ENCODE results near the gene HBA2. TPM values are rescaled to one million over a fixed set of nuclear protein-coding genes. Genes with fewer than 3 reads are reported as not detected.
"Not testable (repeated sequence)": the region's sequence is repeated elsewhere in the genome, so short reads cannot be mapped to it uniquely, and the experiment has no call there.

HBA2 gene
- total and polyA plus RNA-seq, 8 donors, result 1.1 to 39.5 (median 4.3) TPM

DNA sequence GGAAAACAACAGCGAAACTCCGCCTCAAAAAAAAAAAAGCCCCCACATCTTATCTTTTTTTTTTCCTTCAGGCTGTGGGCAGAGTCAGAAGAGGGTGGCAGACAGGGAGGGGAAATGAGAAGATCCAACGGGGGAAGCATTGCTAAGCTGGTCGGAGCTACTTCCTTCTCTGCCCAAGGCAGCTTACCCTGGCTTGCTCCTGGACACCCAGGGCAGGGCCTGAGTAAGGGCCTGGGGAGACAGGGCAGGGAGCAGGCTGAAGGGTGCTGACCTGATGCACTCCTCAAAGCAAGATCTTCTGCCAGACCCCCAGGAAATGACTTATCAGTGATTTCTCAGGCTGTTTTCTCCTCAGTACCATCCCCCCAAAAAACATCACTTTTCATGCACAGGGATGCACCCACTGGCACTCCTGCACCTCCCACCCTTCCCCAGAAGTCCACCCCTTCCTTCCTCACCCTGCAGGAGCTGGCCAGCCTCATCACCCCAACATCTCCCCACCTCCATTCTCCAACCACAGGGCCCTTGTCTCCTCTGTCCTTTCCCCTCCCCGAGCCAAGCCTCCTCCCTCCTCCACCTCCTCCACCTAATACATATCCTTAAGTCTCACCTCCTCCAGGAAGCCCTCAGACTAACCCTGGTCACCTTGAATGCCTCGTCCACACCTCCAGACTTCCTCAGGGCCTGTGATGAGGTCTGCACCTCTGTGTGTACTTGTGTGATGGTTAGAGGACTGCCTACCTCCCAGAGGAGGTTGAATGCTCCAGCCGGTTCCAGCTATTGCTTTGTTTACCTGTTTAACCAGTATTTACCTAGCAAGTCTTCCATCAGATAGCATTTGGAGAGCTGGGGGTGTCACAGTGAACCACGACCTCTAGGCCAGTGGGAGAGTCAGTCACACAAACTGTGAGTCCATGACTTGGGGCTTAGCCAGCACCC is 2.6 kb downstream of the HBA2 start:
- no peak for ATAC-seq
- no peaks in the 10 kb centered on the region for H3K9me3 ChIP-seq
- H3K27ac ChIP-seq, result no peak overlapping the region
- peaks cover 0 to under 1% (median 0%) of the 10 kb centered on the region in 3 donors for H3K4me1 ChIP-seq
- no peak overlapping the region for H3K4me3 ChIP-seq
- no peaks in the 10 kb centered on the region for H3K36me3 ChIP-seq
- TF ChIP-seq CTCF (IDR thresholded peaks at IDR 0.05), result no peak
- WGBS, 2 donors, result 29 to 37% methylated on average over 8 of the region's 8 CpGs
- peaks cover 3 to 38% (median 14%) of the 10 kb centered on the region in 4 donors for H3K27me3 ChIP-seq
- FAIRE-seq, result no peak
- intact Hi-C loops (cut with DNase I), result no loop called here
- no peak for DNase-seq

GRCh38 chr16:176006-176405 is 3.3 kb downstream of the HBA2 start:
- H3K9me3 ChIP-seq; DNase-seq; H3K4me3 ChIP-seq; ATAC-seq; intact Hi-C loops (cut with DNase I); H3K27ac ChIP-seq; H3K36me3 ChIP-seq; H3K4me1 ChIP-seq; FAIRE-seq: not testable (repeated sequence)
- peaks cover 3 to 36% (median 14%) of the 10 kb centered on the region in 4 donors for H3K27me3 ChIP-seq
- WGBS, 2 donors, result 1% methylated on average over 20 to 27 of the region's 39 CpGs

DNA sequence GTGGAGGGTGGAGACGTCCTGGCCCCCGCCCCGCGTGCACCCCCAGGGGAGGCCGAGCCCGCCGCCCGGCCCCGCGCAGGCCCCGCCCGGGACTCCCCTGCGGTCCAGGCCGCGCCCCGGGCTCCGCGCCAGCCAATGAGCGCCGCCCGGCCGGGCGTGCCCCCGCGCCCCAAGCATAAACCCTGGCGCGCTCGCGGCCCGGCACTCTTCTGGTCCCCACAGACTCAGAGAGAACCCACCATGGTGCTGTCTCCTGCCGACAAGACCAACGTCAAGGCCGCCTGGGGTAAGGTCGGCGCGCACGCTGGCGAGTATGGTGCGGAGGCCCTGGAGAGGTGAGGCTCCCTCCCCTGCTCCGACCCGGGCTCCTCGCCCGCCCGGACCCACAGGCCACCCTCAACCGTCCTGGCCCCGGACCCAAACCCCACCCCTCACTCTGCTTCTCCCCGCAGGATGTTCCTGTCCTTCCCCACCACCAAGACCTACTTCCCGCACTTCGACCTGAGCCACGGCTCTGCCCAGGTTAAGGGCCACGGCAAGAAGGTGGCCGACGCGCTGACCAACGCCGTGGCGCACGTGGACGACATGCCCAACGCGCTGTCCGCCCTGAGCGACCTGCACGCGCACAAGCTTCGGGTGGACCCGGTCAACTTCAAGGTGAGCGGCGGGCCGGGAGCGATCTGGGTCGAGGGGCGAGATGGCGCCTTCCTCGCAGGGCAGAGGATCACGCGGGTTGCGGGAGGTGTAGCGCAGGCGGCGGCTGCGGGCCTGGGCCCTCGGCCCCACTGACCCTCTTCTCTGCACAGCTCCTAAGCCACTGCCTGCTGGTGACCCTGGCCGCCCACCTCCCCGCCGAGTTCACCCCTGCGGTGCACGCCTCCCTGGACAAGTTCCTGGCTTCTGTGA is 4.1 kb downstream of the HBA2 start, which contains the start of gene HBA1:
Gene HBA1 (plus strand): TSS at position 204 of the 906 bp plus-strand sequence. CDS start 37 bp downstream, at position 241.
- ATAC-seq; FAIRE-seq; DNase-seq; H3K27ac ChIP-seq; H3K9me3 ChIP-seq; intact Hi-C loops (cut with DNase I); H3K4me3 ChIP-seq; H3K36me3 ChIP-seq: not testable (repeated sequence)
- peaks cover 3 to 29% (median 12%) of the 10 kb centered on the region in 4 donors for H3K27me3 ChIP-seq
- H3K4me1 ChIP-seq, result peaks cover 10 to 14% (median 10%) of the 10 kb centered on the region in 3 donors
- WGBS, 2 donors, result 2 to 4% methylated on average over 13 to 41 of the region's 88 CpGs

GRCh38 chr16:177394-177822 is 4.7 kb downstream of the HBA2 start:
- FAIRE-seq (no peak), ATAC-seq (no peak), DNase-seq (no peak)
- Histone ChIP-seq H3K27ac (no peak overlapping the region), H3K9me3 (no peaks in the 10 kb centered on the region), H3K27me3 (peaks cover 3 to 28% (median 12%) of the 10 kb centered on the region in 4 donors), H3K36me3 (no peaks in the 10 kb centered on the region), H3K4me1 (peaks cover 10 to 14% (median 10%) of the 10 kb centered on the region in 3 donors), H3K4me3 (no peak overlapping the region)
- intact Hi-C loops (cut with DNase I), result no loop called here
- TF ChIP-seq CTCF (IDR thresholded peaks at IDR 0.05), result no peak
- 5 to 6% methylated on average over 13 of the region's 13 CpGs for WGBS, 2 donors

- Histone ChIP-seq H3K27ac (no peak overlapping the region), H3K4me1 (peaks cover 10 to 14% (median 10%) of the 10 kb centered on the region in 3 donors), H3K27me3 (peaks cover 3 to 28% (median 12%) of the 10 kb centered on the region in 4 donors), H3K4me3 (no peak overlapping the region), H3K9me3 (no peaks in the 10 kb centered on the region), H3K36me3 (no peaks in the 10 kb centered on the region)
- no peak for TF ChIP-seq CTCF (IDR thresholded peaks at IDR 0.05)
- intact Hi-C loops (cut with DNase I), result no loop called here
- no peak for ATAC-seq
- WGBS, 2 donors, result 46 to 58% methylated on average over 11 of the region's 11 CpGs
- no peak for FAIRE-seq
- no peak for DNase-seq
These were observed 5.4 kb downstream of the HBA2 start for GRCh38 chr16:177981-178667.

Measured in pancreas (tissue), 10 donors.